Measurements from ENCODE around the gene NCMAP. TPM values are rescaled to one million over a fixed set of nuclear protein-coding genes. Genes with fewer than 3 reads are reported as not detected.

The NCMAP gene
- total RNA-seq, 2 experiments from 2014 or later = 0.99 to 1.1 TPM

GRCh38 chr1:24562625-24563024, 6.7 kb downstream of the NCMAP start:
- no peak overlapping the region for H3K4me2 ChIP-seq (ENCODE audit: low read length)
- no TSS peak for BruUV-seq (replicated peaks)
- TF ChIP-seq EZH2phosphoT487 (IDR thresholded peaks at IDR 0.05; ENCODE audit: borderline replicate concordance, low read depth, low read length) (no peak), CTCF (conservative IDR thresholded peaks at IDR 0.05; ENCODE audit: low read length) (no peak)
- DNase-seq (ENCODE audit: low spot score) = no peak
- H3K9me3 ChIP-seq (ENCODE audit: low read length) = no peaks in the 10 kb centered on the region
- no peak overlapping the region for H3K4me3 ChIP-seq (ENCODE audit: low read depth, low read length, poor library complexity, severe bottlenecking)
- no peak overlapping the region for H2AFZ ChIP-seq (ENCODE audit: low read length)
- ChIA-PET CTCF (ENCODE audit: unreplicated experiment) (no interaction called here), POLR2A (no interaction called here)
- H3K79me2 ChIP-seq (ENCODE audit: insufficient read depth, low read depth, low read length) = no peaks in the 10 kb centered on the region
- peaks cover 55% of the 10 kb centered on the region for H3K4me1 ChIP-seq (ENCODE audit: insufficient read depth, low read length, poor library complexity, severe bottlenecking)
- H3K27ac ChIP-seq (ENCODE audit: low read depth, low read length, poor library complexity, severe bottlenecking) = no peak overlapping the region
- no peaks in the 10 kb centered on the region for H3K36me3 ChIP-seq (ENCODE audit: insufficient read depth, low read length)
- H4K20me1 ChIP-seq (ENCODE audit: insufficient read depth, low read length) = no peaks in the 10 kb centered on the region
- H3K9me2 ChIP-seq (ENCODE audit: insufficient read depth, low read length) = no peaks in the 10 kb centered on the region
- intact Hi-C loops (cut with micrococcal nuclease; ENCODE audit: unreplicated experiment) = no loop called here

DNA sequence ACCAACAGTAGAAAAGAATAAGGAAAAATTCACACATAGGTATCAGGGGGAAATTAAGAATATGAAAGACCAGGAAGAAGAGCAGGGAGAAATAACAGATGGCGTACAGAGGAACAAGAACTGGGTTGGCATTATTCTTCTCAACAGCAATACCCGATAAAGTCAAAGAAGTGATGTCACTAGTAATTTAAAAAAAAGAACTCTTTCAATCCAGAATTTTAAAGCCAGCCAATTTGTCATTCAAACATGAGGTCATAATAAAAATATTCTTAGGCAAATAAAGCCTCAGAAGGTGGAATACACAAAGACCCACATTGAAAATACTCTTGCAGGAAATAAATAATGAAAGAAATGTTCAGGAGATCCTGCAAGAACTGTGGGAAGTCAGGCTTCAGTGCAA, 8.8 kb downstream of the NCMAP start:
- BruUV-seq (replicated peaks) = no TSS peak
- intact Hi-C loops (cut with micrococcal nuclease; ENCODE audit: unreplicated experiment) = no loop called here
- Histone ChIP-seq H3K9me2 (ENCODE audit: insufficient read depth, low read length) (no peaks in the 10 kb centered on the region), H3K4me1 (ENCODE audit: insufficient read depth, low read length, poor library complexity, severe bottlenecking) (peaks cover 46% of the 10 kb centered on the region), H3K27ac (ENCODE audit: low read depth, low read length, poor library complexity, severe bottlenecking) (no peak overlapping the region), H3K4me2 (ENCODE audit: low read length) (no peak overlapping the region), H3K4me3 (ENCODE audit: low read depth, low read length, poor library complexity, severe bottlenecking) (no peak overlapping the region), H3K36me3 (ENCODE audit: insufficient read depth, low read length) (no peaks in the 10 kb centered on the region), H3K79me2 (ENCODE audit: insufficient read depth, low read depth, low read length) (no peaks in the 10 kb centered on the region), H2AFZ (ENCODE audit: low read length) (no peak overlapping the region), H3K9me3 (ENCODE audit: low read length) (no peaks in the 10 kb centered on the region), H4K20me1 (ENCODE audit: insufficient read depth, low read length) (no peaks in the 10 kb centered on the region)
- TF ChIP-seq CTCF (conservative IDR thresholded peaks at IDR 0.05; ENCODE audit: low read length) (no peak), EZH2phosphoT487 (IDR thresholded peaks at IDR 0.05; ENCODE audit: borderline replicate concordance, low read depth, low read length) (no peak)
- CTCF ChIA-PET (ENCODE audit: unreplicated experiment) = no interaction called here
- POLR2A ChIA-PET = interaction anchor here (0.7 to 1.7 kb wide), 6 partner anchors 16 to 541 kb away, joined by 3 to 5 read pairs (median 5); no protein-coding TSS in a partner anchor
- no peak for DNase-seq (ENCODE audit: low spot score)

DNA sequence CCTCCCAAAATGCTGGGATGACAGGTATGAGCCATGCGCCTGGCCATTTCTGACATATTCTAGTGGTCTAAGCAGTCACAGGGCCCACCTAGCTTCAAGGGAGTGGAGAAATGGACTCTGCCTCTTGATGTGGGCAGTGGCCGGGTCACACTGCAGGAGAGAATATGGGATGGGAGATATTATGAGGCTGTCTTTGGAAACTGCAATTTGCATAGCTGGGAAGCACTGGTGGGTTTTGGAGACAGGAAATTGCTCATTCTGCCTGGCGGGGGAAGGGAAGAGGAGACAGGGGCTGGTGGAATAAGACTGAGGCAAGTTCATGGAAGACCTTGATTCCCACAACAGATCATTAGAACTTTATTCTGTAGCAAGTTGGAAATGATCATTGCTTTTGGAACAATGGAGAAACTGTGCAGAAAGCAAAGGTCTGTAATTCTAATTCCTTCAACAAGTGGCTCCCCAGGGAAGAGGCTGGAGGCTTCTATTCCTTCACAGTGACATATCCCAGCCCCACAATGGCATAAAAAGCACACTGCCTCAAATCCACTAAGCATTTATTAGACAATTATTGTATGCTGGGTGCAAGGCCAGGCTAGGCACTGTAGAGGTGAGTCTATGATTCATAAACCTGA, 10.5 kb downstream of the NCMAP start:
- DNase-seq (ENCODE audit: low spot score) = no peak
- Histone ChIP-seq H4K20me1 (ENCODE audit: insufficient read depth, low read length) (no peaks in the 10 kb centered on the region), H3K9me3 (ENCODE audit: low read length) (no peaks in the 10 kb centered on the region), H3K79me2 (ENCODE audit: insufficient read depth, low read depth, low read length) (no peaks in the 10 kb centered on the region), H3K27ac (ENCODE audit: low read depth, low read length, poor library complexity, severe bottlenecking) (no peak overlapping the region), H3K4me2 (ENCODE audit: low read length) (no peak overlapping the region), H3K4me1 (ENCODE audit: insufficient read depth, low read length, poor library complexity, severe bottlenecking) (peaks cover 42% of the 10 kb centered on the region), H3K9me2 (ENCODE audit: insufficient read depth, low read length) (no peaks in the 10 kb centered on the region), H3K4me3 (ENCODE audit: low read depth, low read length, poor library complexity, severe bottlenecking) (no peak overlapping the region), H2AFZ (ENCODE audit: low read length) (no peak overlapping the region), H3K36me3 (ENCODE audit: insufficient read depth, low read length) (no peaks in the 10 kb centered on the region)
- intact Hi-C loops (cut with micrococcal nuclease; ENCODE audit: unreplicated experiment) = no loop called here
- ChIA-PET POLR2A (interaction anchor here (0.6 kb wide), 1 partner anchor 1274 kb away, joined by 3 read pairs; no protein-coding TSS in a partner anchor), CTCF (ENCODE audit: unreplicated experiment) (no interaction called here)
- no TSS peak for BruUV-seq (replicated peaks)
- TF ChIP-seq CTCF (conservative IDR thresholded peaks at IDR 0.05; ENCODE audit: low read length) (no peak), EZH2phosphoT487 (IDR thresholded peaks at IDR 0.05; ENCODE audit: borderline replicate concordance, low read depth, low read length) (no peak)

Measured in OCI-LY7 (cell line).